Measurements from ENCODE around the gene RTL10. TPM values are rescaled to one million over a fixed set of nuclear protein-coding genes. Genes with fewer than 3 reads are reported as not detected.

Gene RTL10, protein sequence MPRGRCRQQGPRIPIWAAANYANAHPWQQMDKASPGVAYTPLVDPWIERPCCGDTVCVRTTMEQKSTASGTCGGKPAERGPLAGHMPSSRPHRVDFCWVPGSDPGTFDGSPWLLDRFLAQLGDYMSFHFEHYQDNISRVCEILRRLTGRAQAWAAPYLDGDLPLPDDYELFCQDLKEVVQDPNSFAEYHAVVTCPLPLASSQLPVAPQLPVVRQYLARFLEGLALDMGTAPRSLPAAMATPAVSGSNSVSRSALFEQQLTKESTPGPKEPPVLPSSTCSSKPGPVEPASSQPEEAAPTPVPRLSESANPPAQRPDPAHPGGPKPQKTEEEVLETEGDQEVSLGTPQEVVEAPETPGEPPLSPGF
- 10 to 100 TPM; 25.0 to 28.5 (median 26.2) TPM for polyA plus RNA-seq (ENCODE audit: insufficient read length in 3 of 3)
- long read RNA-seq, donor 1, full-length matches to known transcripts = 5 of 36 reads
- long read RNA-seq, donor 1, partial matches to known transcripts = 31 of 36 reads
- long read RNA-seq, donor 1, other reads (novel, unspliced or antisense) = 0 of 36 reads
- long read RNA-seq, donor 2, full-length matches to known transcripts = 8 of 23 reads
- long read RNA-seq, donor 2, partial matches to known transcripts = 15 of 23 reads
- long read RNA-seq, donor 2, other reads (novel, unspliced or antisense) = 0 of 23 reads
- long read RNA-seq, donor 3, full-length matches to known transcripts = 8 of 8 reads
- long read RNA-seq, donor 3, partial matches to known transcripts = 0 of 8 reads
- long read RNA-seq, donor 3, other reads (novel, unspliced or antisense) = 0 of 8 reads
- long read RNA-seq, donor 4, full-length matches to known transcripts = 7 of 7 reads
- long read RNA-seq, donor 4, partial matches to known transcripts = 0 of 7 reads
- long read RNA-seq, donor 4, other reads (novel, unspliced or antisense) = 0 of 7 reads
- long read RNA-seq, donor 5, full-length matches to known transcripts = 6 of 11 reads
- long read RNA-seq, donor 5, partial matches to known transcripts = 5 of 11 reads
- long read RNA-seq, donor 5, other reads (novel, unspliced or antisense) = 0 of 11 reads
- long read RNA-seq, donor 6, full-length matches to known transcripts = 10 of 10 reads
- long read RNA-seq, donor 6, partial matches to known transcripts = 0 of 10 reads
- long read RNA-seq, donor 6, other reads (novel, unspliced or antisense) = 0 of 10 reads
- long read RNA-seq, donor 7, full-length matches to known transcripts = 14 of 14 reads
- long read RNA-seq, donor 7, partial matches to known transcripts = 0 of 14 reads
- long read RNA-seq, donor 7, other reads (novel, unspliced or antisense) = 0 of 14 reads
- long read RNA-seq, donor 8, full-length matches to known transcripts = 2 of 2 reads
- long read RNA-seq, donor 8, partial matches to known transcripts = 0 of 2 reads
- long read RNA-seq, donor 8, other reads (novel, unspliced or antisense) = 0 of 2 reads
- long read RNA-seq, donor 9, full-length matches to known transcripts = 13 of 13 reads
- long read RNA-seq, donor 9, partial matches to known transcripts = 0 of 13 reads
- long read RNA-seq, donor 9, other reads (novel, unspliced or antisense) = 0 of 13 reads
- long read RNA-seq, donor 10, full-length matches to known transcripts = 12 of 12 reads
- long read RNA-seq, donor 10, partial matches to known transcripts = 0 of 12 reads
- long read RNA-seq, donor 10, other reads (novel, unspliced or antisense) = 0 of 12 reads
- long read RNA-seq, donor 11, full-length matches to known transcripts = 12 of 22 reads
- long read RNA-seq, donor 11, partial matches to known transcripts = 10 of 22 reads
- long read RNA-seq, donor 11, other reads (novel, unspliced or antisense) = 0 of 22 reads
- long read RNA-seq, donor 12, full-length matches to known transcripts = 10 of 17 reads
- long read RNA-seq, donor 12, partial matches to known transcripts = 7 of 17 reads
- long read RNA-seq, donor 12, other reads (novel, unspliced or antisense) = 0 of 17 reads
- long read RNA-seq, donor 13, full-length matches to known transcripts = 7 of 7 reads
- long read RNA-seq, donor 13, partial matches to known transcripts = 0 of 7 reads
- long read RNA-seq, donor 13, other reads (novel, unspliced or antisense) = 0 of 7 reads
- long read RNA-seq, donor 14, full-length matches to known transcripts = 23 of 23 reads
- long read RNA-seq, donor 14, partial matches to known transcripts = 0 of 23 reads
- long read RNA-seq, donor 14, other reads (novel, unspliced or antisense) = 0 of 23 reads
- long read RNA-seq, donor 15, full-length matches to known transcripts = 5 of 5 reads
- long read RNA-seq, donor 15, partial matches to known transcripts = 0 of 5 reads
- long read RNA-seq, donor 15, other reads (novel, unspliced or antisense) = 0 of 5 reads
- long read RNA-seq, donor 16, full-length matches to known transcripts = 11 of 23 reads
- long read RNA-seq, donor 16, partial matches to known transcripts = 12 of 23 reads
- long read RNA-seq, donor 16, other reads (novel, unspliced or antisense) = 0 of 23 reads

DNA sequence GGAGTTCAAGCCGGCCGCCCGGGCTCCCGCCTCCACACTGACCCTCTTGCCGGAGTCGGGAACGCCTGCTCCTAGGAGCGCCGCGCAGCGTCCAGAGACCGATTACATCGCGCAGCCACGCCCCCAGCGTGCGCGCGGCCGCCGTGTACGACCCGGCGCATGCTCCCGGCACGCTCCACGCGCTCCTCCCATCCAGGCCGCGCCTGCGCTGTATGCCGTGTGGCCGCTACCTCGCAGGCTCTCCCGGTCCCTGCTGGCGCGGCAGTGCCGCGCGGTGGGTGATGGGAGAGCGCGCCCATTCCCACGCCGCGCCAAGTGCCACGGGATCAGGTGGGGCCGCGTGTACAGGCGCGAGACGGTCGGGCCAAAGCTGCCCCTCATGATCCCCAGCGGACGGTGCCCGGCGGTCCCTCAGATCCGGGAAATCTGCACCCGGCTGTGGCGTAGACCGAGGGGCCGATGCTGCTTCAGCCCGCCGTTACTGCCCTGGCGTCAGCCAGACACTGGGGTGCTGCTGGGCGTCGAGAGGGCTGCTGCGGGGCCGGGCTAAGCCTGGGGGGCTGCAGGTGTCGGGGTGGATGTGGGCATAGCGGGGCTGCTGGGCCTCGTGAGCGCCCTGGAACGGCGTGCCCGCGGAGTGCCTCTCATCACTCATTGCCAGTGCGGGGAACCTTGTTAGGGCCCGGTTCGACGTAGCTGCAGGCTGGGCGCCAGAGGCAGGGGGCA is at the start of gene RTL10, which contains the start of gene GNB1L:
RTL10 (minus strand) TSS at position 97 of the 726 bp plus-strand sequence. CDS start 2,613 bp downstream, outside the sequence.
GNB1L (minus strand) TSS at position 97 of the 726 bp plus-strand sequence. CDS start 33,519 bp downstream, outside the sequence.
- peak; percentile 96 for DNase-seq

DNA sequence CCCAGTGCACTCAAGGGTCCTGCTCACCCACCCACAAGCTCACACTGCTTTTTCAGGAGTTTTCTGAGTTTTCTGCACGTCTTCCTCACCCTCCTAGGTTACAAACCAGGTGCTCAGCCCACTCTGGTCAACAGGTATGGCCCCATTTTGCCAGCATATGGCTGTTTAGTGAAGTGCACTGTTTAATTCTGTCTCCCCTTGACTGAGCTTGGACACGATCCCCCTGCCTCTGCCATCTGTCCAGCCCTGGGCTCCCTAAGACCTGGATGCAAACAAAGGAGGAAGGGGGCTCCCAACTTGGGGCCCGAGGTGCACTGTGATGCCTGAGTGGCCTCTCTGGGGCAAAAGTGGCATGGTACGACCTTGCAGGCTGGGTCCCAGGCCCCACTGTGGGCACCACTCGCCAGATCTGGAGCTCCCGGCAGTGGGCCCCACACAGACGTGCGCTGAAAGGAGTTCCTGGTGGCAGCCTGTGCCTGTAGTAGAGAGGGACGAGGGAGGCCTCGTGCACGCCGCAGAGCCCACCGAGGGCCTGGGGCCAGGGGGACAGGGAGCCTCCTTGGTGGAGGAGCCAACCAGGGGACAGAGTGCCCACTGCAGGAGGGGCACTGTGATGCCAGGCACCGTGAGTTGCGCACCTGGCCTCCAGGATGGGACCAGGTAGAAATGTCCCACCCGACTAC is 49.6 kb upstream of the RTL10 start:
- DNase-seq = no peak

DNA sequence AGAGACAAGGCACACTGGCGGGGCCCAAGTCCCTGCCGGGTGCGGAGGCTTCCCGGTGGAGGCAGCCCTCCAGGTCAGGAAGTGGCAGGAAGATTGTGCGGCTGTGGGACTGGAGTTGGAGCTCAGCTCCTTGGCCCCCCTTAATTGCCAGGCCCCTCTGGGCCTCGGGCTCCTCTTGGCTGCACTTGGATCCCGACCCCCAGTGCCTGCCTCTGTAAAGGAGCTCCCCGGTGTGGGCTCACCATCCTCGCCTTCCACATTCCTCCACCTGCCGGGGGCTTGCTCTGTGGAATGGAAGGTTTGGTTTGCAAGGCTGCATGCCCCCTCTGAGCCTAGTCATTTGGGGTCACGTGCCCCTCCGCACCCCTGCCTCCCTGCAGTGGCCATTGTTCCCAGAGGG is 48.8 kb upstream of the RTL10 start:
- DNase-seq = no peak

DNA sequence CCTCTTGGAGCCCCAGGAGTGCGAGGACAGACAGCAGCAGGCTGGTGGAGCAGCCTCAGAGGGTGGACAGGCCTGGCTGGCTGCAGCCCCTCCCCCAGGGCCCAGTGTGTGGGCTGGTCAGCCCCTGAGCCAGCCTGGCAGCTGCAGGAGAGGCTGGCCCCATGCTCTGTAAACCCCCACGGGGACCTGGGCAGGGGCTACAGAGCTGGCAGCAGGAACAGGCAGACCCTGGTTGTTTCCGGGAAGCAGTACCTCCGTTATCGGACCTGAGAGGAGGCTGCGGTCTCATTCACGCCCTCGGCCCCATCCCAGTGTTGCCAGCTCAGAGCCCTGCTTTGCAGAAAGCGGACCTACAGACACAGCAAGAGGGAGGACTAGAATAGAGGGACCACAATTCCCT is 48.4 kb upstream of the RTL10 start:
- DNase-seq = no peak

DNA sequence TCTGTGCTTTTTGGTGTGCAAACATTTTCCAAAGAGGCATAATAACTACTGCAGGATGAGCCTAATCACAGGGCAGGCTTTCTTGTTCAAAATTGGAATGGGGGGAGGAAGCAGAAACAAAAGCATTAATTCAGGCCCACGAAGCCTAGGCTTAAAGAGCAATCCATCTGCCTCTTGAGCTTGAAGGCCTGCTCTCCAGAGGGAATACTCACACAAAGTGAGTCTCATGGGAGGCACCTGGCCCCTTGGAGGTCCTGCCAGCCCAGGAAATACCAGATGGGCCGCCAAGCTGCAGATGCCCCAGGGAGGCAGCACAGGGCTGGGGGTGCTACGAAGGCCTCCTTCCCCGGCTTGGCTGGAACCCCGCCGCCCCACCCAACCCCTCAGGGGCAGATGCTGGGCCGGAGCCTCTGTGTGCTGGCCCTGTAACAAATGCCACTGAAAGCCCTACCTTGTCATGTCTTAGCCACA is 47.6 kb upstream of the RTL10 start:
- DNase-seq = no peak

DNA sequence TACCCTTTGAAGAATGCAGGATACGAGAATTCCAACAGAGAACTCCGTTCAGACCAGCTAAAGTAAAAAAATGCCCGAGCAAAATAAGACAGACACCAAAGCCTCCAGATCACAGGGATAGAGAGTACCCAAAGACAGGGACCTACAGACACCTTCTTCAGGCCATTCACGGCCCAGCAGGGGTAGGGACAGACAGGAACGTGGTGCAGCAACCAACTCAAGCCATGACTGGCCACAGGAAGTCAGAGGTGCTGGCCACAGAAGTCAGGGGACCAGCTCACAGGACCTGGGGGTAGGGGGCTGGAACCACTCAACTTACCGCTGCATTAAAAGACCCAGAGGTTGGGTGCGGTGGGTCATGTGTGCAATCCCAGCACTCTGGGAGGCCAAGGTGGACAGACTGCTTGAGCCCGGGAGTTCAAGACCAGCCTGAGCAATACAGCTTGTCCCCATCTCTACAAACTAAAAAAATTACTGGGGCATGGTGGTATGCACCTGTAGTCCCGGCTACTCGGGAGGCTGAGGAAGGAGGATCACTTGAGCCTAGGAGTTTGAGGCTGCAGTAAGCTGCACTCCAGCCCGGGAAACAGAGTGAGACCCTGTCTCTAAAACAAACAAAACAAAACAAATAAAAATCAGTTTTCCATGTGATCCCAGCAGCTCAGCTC is 47.0 kb upstream of the RTL10 start:
- DNase-seq = no peak

DNA sequence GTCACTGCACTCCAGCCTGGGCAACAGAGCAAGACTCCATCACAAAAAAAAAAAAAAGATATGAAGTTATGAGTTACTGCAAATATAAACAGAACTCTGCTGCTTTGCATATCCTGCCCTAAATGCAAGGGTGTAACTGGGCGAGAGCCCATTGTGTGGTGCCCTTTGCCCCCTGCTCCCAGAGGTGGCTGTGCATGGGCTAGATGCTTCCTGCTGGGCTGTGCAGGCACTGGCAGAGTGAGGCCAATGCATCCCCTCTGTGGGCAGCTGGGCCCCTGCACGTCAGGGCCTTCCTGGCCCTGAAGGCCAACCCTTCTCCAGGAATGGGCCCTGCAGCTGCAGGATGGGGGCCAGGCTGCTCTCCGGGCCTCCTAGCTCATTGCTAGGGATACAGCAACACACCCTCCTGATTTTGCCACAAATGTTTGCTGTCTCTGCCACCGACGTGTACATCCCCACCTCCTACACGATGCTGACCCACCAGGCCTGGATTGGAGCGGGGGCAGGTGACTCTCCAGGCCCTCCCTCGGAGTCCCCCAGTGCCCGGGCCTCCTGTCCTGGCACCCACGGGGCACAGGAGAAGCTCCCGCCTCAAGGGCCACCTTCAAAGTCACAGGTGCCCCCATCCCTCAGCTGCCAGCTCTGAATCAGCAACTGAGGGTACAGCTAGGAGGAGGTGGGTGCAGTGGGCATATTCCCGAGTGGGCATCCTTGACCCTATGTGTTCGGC is 46.2 kb upstream of the RTL10 start:
- DNase-seq = no peak

DNA sequence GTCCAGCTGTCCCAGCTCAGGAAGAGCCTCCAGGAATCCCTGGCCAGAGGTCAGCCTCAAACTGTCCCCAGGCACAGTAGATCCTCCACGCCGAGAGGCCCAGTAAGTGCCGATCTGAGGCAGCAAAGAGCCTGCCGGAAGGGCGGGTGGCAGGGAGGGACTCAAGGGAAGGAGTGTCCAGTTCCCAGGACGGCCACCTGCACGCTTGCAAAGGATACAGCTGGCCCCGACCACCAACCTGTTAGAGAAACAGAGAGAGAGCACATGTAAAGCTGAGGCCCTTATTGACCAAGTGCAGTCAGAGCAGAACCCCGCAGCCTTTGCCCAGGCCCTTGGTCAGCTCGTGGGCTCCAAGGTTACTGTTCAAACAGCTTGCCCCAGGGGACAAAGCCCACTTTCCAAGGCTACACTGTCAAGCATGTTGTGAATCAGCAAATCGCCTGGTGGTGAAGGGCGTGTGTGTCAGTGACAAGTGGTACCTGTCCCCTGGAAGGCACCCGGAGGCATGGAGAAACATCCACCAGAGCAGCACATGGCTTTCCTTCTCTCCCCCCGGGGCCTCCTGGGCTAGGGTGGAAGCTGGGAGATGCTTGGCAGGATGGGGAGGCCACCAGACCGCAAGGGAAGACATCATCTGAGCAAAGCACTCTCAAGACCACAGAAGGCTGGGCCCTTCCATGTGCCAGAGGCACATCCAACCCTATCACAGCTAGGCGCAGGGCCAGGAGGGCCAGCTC is 44.3 kb upstream of the RTL10 start:
- no peak for DNase-seq

DNA sequence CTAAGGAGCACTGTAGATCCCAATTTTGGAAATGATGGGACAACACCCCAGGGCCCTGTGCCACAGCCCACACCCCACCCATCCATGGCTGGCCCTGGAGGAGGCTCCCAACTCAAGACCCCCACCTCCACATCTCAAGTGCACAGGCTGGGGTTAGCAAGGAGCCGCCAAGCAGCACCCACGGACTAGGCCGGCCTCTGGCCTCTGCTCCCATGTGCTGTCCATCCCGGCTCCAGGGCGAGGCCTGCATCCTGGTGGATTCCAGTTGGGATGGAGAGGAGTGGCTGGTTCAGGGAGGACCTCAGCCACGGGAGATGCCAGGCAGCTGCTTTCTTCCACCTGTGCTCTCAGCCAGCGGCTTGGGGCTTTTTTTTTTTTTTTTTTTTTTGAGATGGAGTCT is 43.5 kb upstream of the RTL10 start:
- DNase-seq = no peak

DNA sequence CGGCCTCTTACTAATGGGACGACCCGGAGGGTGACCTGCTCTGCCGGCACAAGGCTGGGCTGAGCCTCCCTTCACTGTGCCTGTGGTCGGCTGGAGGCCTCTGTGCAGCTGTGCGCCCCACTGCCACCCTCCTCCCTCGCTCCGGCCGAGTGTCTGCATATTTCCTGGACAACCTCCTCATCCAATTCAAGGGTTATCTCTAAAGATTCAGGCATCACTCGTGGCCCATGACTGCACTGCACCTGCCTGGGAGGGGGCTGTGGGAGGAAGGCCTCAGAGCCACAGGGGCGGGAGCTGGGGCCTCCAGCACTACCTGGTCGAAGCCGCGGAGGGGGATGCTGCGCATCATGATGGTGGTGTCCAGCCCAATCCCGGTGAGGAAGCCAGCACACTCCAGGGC is 43.1 kb upstream of the RTL10 start:
- DNase-seq = no peak

DNA sequence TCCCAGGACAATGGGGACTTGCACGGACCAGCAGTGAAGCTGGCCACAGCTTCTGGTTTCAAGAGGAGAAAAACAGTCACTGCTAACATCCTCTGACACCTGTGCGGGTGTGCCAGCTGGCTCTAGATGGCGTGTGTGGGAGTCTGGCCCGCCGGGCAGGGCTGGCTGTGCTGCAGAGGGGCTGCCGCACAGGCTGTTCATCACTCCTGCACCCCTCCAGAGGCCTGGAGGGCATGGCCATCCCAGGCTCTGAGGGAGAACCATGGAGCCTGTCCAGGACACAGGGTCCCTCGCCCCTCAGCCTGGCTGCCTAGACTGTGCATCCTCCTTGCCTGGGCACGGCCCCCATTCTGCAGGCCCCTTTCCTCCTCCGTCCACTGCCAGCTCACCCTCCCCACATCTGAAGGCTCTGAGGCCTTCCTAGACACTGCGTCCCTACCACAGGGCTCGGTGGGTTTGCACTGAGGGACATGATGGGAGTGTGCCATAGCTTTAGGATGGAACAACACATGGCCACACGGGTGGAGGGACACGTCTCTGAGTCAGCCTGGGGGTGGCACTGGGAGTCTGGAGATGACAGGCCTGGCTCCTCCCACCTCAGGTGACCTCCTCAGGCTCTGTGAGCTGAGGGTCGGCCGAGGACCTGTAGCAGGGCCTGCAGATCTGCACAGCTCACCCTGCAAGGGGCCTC is 42.1 kb upstream of the RTL10 start:
- DNase-seq = no peak

DNA sequence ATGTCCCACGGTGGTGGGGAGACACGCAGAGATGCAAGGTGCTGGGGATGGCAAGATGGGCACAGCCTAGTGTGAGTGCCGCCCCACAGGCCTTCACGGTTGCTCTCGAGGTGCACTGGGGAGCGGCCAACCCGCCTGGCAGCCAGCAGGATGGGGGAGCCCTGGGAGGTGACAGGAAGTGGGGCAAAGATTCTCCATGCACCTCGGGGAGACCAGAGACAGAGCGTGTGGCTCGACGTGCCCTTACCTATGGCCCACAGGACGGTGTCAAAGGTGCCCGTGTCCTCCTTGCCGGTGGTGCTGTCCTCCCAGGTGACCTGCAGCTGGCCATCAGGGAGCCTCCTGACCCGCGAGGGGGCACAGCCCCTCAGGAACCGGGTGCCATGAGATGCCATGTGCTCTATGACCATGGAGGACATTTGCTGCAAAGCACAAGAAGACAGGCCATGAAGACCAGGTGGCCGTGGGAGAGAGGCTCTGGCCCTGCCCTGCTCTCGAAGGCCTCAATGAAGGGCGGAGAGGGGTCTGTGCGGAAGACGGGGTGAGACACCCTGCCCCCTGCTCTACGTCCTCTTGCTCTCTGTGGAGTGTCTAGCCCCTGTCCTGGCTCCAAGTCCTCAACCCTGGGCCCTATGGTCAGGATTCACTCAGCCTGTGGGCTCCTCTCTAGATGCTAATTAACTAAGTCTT is 40.6 kb upstream of the RTL10 start:
- no peak for DNase-seq

DNA sequence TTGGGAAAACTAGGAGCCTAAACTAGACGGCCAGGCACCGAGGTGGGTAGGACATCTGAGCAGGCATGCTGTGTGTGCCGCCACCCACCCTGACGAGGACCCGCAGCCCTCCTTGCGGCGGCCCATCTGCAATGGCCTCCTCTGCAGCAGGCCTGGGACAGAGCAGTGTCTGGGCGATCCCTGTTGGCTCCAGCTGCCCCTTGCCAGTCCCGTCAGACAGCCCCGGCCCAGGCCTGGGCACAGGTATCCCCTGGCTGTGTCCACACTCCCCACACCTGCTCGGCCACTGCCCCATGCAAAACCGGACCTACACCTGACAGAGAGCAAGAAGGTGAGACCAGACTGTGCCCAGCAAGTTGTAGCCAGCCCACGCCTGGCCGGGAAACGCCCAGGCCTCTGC is 38.7 kb upstream of the RTL10 start:
- no peak for DNase-seq

DNA sequence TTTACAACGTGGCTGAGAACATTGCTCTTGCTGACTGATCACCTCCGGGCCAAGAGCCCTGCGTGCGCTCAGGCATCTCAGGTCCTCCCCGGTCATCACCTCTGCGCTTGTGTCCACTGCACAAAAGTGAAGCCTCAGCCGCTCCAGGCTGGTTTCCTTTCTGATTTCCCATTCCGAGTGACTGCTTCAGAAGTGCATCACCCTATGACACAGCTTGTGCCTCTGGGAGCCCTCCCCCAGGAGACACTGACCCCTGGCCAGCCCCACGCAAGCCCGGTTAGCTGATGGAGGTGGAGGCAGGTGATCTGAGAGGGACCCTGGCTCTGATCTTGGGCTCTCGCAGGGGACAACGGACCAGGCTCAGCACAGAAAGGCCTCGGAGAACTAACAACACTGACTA is 38.3 kb upstream of the RTL10 start:
- no peak for DNase-seq
